Measurements from ENCODE around the gene STAG1. TPM values are rescaled to one million over a fixed set of nuclear protein-coding genes. Genes with fewer than 3 reads are reported as not detected.
"Not testable (repeated sequence)": the region's sequence is repeated elsewhere in the genome, so short reads cannot be mapped to it uniquely, and the experiment has no call there.

STAG1 gene
- total RNA-seq, 1 experiment from 2014 or later = 12.6 TPM

DNA sequence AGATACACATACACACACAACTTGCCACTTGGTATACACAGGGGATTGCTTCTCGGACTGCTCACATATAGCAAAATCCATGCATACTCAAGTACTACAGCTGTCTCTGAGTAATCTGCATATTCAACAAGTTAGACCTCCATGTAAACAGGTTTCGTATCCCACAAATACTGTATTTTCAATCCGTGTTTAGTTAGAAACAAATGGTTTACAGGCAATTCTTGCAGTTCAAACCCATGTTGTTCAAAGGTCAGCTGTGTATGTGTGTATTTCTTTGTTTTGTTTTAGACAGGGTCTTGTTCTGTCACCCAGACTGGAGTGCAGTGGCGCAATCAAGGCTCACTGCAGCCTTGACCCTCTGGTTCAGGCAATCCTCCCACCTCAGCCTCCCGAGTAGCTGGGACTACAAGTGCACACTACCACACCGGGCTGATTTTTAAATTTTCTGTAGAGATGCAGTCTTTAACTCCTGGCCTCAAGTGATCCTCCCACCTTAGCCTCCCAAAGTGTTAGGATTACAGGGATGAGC lies 253.2 kb downstream of the STAG1 start:
- no peak overlapping the region for H3K4me3 ChIP-seq (ENCODE audit: low read length)
- H3K27ac ChIP-seq (ENCODE audit: low read length) = no peak overlapping the region
- no peak overlapping the region for H2AFZ ChIP-seq (ENCODE audit: low read length)
- no peak overlapping the region for H3K4me2 ChIP-seq (ENCODE audit: low read depth, low read length, poor library complexity, severe bottlenecking)
- no peaks in the 10 kb centered on the region for H3K9me3 ChIP-seq (ENCODE audit: low read length)
- H3K4me1 ChIP-seq (ENCODE audit: low read length) = no peaks in the 10 kb centered on the region
- H3K79me2 ChIP-seq (ENCODE audit: low read length) = no peaks in the 10 kb centered on the region
- no peaks in the 10 kb centered on the region for H3K9me2 ChIP-seq (replicated peaks; ENCODE audit: insufficient read depth, low read length)
- no peak for DNase-seq
- H3K27me3 ChIP-seq (ENCODE audit: low read length) = no peaks in the 10 kb centered on the region
- H3K9ac ChIP-seq (ENCODE audit: low read length) = no peak overlapping the region
- no peaks in the 10 kb centered on the region for H4K20me1 ChIP-seq (ENCODE audit: insufficient read depth, low read depth, low read length)
- peaks cover 7% of the 10 kb centered on the region; the same call in 1 of the 2 replicates for H3K36me3 ChIP-seq (ENCODE audit: insufficient read depth, low read length)

DNA sequence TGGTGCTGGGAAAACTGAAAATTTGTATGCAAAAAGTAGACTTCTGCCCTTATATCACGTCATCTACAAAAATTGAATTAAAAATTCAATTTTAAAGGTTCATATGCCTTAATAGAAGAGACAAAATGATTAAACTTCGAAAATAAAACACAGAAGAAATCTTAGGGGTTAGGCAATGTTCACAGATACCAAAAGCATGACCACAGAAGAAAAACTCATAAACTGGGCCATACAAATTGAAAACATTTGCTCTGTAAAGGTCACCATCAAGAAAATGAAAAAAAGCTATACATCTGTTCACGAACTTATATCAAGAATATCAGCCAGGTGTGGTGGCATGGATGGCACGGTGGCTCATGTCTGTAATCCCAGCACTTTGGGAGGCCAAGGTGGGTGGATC lies 257.0 kb downstream of the STAG1 start:
- H3K36me3 ChIP-seq (ENCODE audit: insufficient read depth, low read length) = peaks cover 7% of the 10 kb centered on the region; the same call in 1 of the 2 replicates
- no peak overlapping the region for H3K4me3 ChIP-seq (ENCODE audit: low read length)
- H3K9me3 ChIP-seq (ENCODE audit: low read length) = peaks cover 3% of the 10 kb centered on the region; the same call in 1 of the 2 replicates
- H3K4me1 ChIP-seq (ENCODE audit: low read length) = no peaks in the 10 kb centered on the region
- no peak overlapping the region for H3K9ac ChIP-seq (ENCODE audit: low read length)
- no peaks in the 10 kb centered on the region for H3K27me3 ChIP-seq (ENCODE audit: low read length)
- H3K27ac ChIP-seq (ENCODE audit: low read length) = no peak overlapping the region
- no peaks in the 10 kb centered on the region for H4K20me1 ChIP-seq (ENCODE audit: insufficient read depth, low read depth, low read length)
- no peak overlapping the region for H2AFZ ChIP-seq (ENCODE audit: low read length)
- H3K79me2 ChIP-seq (ENCODE audit: low read length) = no peaks in the 10 kb centered on the region
- no peaks in the 10 kb centered on the region for H3K9me2 ChIP-seq (replicated peaks; ENCODE audit: insufficient read depth, low read length)
- no peak for DNase-seq
- H3K4me2 ChIP-seq (ENCODE audit: low read depth, low read length, poor library complexity, severe bottlenecking) = no peak overlapping the region

DNA sequence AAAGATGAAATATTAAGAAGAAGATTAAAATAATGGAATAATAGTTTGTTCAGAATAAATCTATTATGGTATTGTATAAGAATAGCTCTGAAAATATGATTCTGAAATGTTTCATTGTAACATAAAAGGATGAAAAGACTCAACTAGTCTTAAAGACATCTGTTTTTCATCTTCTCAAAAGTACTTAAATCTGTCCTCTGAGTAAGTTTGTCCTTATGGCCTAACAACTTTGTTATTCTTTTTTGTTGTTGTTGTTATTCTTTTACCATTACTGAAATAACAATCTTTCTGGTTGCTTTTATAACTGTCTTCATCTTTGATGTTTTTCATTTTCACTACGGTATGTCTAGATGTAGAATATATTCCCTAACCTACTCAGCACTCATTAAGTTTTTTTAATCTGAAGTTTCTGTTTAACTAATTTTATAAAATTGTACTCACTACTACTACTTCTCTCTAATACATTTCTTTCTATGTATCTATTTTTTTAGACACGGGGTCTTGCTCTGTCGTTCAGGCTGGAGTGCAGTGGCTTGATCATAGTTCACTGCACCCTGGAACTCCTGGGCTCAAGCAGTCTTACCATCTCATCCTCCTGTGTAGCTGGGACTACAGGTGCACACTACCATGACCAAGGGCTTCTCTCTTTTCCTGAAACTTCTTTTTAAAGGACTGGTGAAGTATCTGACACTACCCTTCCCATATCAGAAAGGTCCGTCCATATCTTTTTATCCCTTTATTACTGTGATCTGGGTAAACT lies 261.4 kb downstream of the STAG1 start:
- H3K9me3 ChIP-seq (ENCODE audit: low read length) = peaks cover 3% of the 10 kb centered on the region; the same call in 1 of the 2 replicates
- H3K27me3 ChIP-seq (ENCODE audit: low read length) = no peaks in the 10 kb centered on the region
- DNase-seq = no peak
- no peak overlapping the region for H3K27ac ChIP-seq (ENCODE audit: low read length)
- H3K9ac ChIP-seq (ENCODE audit: low read length) = no peak overlapping the region
- H3K4me3 ChIP-seq (ENCODE audit: low read length) = no peak overlapping the region
- H3K4me2 ChIP-seq (ENCODE audit: low read depth, low read length, poor library complexity, severe bottlenecking) = no peak overlapping the region
- H3K4me1 ChIP-seq (ENCODE audit: low read length) = no peaks in the 10 kb centered on the region
- peaks cover 7% of the 10 kb centered on the region; the same call in 1 of the 2 replicates for H3K36me3 ChIP-seq (ENCODE audit: insufficient read depth, low read length)
- H2AFZ ChIP-seq (ENCODE audit: low read length) = no peak overlapping the region
- H3K79me2 ChIP-seq (ENCODE audit: low read length) = no peaks in the 10 kb centered on the region
- no peaks in the 10 kb centered on the region for H4K20me1 ChIP-seq (ENCODE audit: insufficient read depth, low read depth, low read length)
- no peaks in the 10 kb centered on the region for H3K9me2 ChIP-seq (replicated peaks; ENCODE audit: insufficient read depth, low read length)

DNA sequence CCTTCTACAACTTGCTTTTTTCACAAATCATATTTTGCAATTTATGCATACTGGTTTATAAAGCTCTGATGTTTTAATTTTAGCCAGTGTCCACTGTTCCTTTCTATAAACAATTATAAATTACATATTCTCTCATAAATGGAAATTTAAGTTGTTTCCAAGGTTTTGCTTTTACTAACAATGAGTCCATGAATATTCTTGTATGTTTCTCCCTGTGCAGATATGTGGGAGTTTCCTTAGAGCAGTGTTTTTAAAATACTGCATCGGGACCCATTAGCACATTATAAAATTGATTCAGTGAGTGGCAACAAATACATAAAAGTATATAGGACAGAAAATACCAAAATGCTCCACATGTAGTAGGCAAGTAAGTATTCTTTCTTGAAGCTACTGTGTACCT lies 266.4 kb downstream of the STAG1 start:
- Histone ChIP-seq H3K9me3 (ENCODE audit: low read length) (no peaks in the 10 kb centered on the region), H3K27me3 (ENCODE audit: low read length) (no peaks in the 10 kb centered on the region), H3K27ac (ENCODE audit: low read length) (no peak overlapping the region), H2AFZ (ENCODE audit: low read length) (no peak overlapping the region), H3K36me3 (ENCODE audit: insufficient read depth, low read length) (no peaks in the 10 kb centered on the region), H3K9ac (ENCODE audit: low read length) (no peak overlapping the region), H3K4me3 (ENCODE audit: low read length) (no peak overlapping the region), H4K20me1 (ENCODE audit: insufficient read depth, low read depth, low read length) (no peaks in the 10 kb centered on the region), H3K9me2 (replicated peaks; ENCODE audit: insufficient read depth, low read length) (no peaks in the 10 kb centered on the region), H3K4me2 (ENCODE audit: low read depth, low read length, poor library complexity, severe bottlenecking) (no peak overlapping the region), H3K79me2 (ENCODE audit: low read length) (no peaks in the 10 kb centered on the region), H3K4me1 (ENCODE audit: low read length) (no peaks in the 10 kb centered on the region)
- DNase-seq = no peak

DNA sequence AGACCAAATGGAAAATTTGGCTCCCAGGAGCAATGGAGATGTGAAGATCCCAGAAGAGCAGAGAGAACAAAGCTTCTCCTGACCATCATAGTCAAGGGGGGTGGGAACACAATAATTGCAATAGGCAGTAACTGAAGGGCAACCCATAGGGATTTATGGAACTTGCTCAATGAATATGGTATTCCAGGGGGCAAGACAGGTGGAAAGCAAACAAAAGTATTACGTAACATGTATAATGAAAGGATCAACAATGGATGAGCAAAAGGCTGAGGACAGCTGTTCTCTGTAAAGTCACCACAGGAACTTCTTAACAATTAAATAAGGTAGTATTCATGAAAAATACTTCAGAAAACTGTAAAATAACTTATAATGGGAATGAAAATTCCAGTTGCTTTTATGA lies 275.9 kb downstream of the STAG1 start:
- Histone ChIP-seq H2AFZ (ENCODE audit: low read length) (no peak overlapping the region), H4K20me1 (ENCODE audit: insufficient read depth, low read depth, low read length) (no peaks in the 10 kb centered on the region), H3K36me3 (ENCODE audit: insufficient read depth, low read length) (no peaks in the 10 kb centered on the region; the same call in 1 of the 2 replicates), H3K4me1 (ENCODE audit: low read length) (no peaks in the 10 kb centered on the region), H3K9me3 (ENCODE audit: low read length) (no peaks in the 10 kb centered on the region), H3K27ac (ENCODE audit: low read length) (no peak overlapping the region), H3K4me3 (ENCODE audit: low read length) (no peak overlapping the region), H3K9ac (ENCODE audit: low read length) (no peak overlapping the region), H3K9me2 (replicated peaks; ENCODE audit: insufficient read depth, low read length) (no peaks in the 10 kb centered on the region), H3K79me2 (ENCODE audit: low read length) (no peaks in the 10 kb centered on the region), H3K4me2 (ENCODE audit: low read depth, low read length, poor library complexity, severe bottlenecking) (no peak overlapping the region), H3K27me3 (ENCODE audit: low read length) (no peaks in the 10 kb centered on the region)
- no peak for DNase-seq

DNA sequence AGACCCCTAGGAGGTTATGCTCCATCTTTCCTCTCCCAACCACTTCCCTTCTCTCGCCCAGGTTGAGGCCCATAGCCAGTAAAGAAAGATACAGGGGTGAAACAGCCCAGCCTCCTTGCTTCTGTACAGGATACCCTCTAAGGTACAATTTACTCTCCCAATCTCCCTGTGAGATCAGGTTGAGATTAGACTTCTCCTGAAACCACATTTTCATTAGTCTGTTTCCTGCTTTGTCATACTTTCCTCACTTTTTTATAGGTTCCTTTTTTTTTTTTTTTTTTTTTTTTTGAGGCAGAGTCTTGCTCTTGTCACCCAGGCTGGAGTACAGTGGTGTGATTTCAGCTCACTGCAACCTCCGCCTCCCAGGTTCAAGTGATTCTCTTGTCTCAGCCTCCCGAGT lies 277.3 kb downstream of the STAG1 start:
- not testable (repeated sequence) for H3K4me1 ChIP-seq (ENCODE audit: low read length); H3K9me3 ChIP-seq (ENCODE audit: low read length); H4K20me1 ChIP-seq (ENCODE audit: insufficient read depth, low read depth, low read length); H3K4me3 ChIP-seq (ENCODE audit: low read length); H3K9me2 ChIP-seq (replicated peaks; ENCODE audit: insufficient read depth, low read length); H3K79me2 ChIP-seq (ENCODE audit: low read length); H3K9ac ChIP-seq (ENCODE audit: low read length); H3K36me3 ChIP-seq (ENCODE audit: insufficient read depth, low read length); DNase-seq; H3K4me2 ChIP-seq (ENCODE audit: low read depth, low read length, poor library complexity, severe bottlenecking); H3K27me3 ChIP-seq (ENCODE audit: low read length); H2AFZ ChIP-seq (ENCODE audit: low read length); H3K27ac ChIP-seq (ENCODE audit: low read length)

DNA sequence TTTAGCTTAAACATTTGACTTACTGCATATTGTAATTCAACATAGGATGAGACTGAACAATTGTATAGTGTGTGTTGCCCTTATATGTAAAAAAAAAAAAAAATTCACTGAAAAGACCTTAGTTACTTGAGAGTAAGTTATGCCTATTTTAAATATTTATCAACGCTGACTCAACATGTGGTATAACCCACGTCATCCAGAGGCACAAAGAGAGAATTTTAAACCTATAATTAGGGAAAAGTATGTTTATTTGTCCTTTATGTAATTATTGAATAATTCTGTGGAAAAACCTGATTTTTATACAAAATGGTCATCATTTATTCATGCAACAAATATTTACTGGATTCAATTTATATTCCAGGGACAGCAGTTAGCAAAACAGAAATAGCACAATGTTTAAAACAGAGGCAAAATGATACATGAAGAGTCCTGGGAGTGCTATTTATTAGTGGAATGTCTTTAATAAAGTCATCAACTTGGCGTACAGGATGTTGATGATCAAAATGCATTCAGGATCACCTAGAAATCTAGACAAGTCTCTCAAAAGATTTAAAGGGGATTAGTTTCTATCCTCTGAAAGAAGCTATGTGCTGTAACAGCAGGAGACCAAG lies 278.4 kb downstream of the STAG1 start:
- Histone ChIP-seq H3K79me2 (ENCODE audit: low read length) (no peaks in the 10 kb centered on the region), H3K4me1 (ENCODE audit: low read length) (no peaks in the 10 kb centered on the region), H4K20me1 (ENCODE audit: insufficient read depth, low read depth, low read length) (no peaks in the 10 kb centered on the region), H3K9ac (ENCODE audit: low read length) (no peak overlapping the region), H3K9me2 (replicated peaks; ENCODE audit: insufficient read depth, low read length) (no peaks in the 10 kb centered on the region), H3K36me3 (ENCODE audit: insufficient read depth, low read length) (no peaks in the 10 kb centered on the region; the same call in 1 of the 2 replicates), H3K4me2 (ENCODE audit: low read depth, low read length, poor library complexity, severe bottlenecking) (no peak overlapping the region), H3K27ac (ENCODE audit: low read length) (no peak overlapping the region), H3K9me3 (ENCODE audit: low read length) (no peaks in the 10 kb centered on the region), H2AFZ (ENCODE audit: low read length) (no peak overlapping the region), H3K27me3 (ENCODE audit: low read length) (no peaks in the 10 kb centered on the region), H3K4me3 (ENCODE audit: low read length) (no peak overlapping the region)
- DNase-seq = no peak

DNA sequence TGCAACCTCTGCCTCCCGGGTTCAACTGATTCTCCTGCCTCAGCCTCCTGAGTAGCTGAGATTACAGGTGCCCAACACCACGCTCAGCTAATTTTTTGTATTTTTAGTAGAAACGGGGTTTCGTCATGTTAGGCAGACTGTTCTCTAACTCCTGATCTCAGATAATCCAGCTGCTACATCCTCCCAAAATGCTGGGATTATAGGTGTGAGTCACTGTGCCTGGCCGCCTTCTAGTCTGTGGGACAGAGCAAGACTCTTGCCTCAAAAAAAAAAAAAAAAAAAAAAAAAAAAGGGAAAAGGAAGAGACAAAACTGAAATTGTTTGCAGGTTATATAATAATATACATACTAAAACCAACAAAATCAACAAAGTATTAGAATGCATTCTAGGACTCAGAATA lies 286.9 kb downstream of the STAG1 start:
- H3K79me2 ChIP-seq (ENCODE audit: low read length) = no peaks in the 10 kb centered on the region
- no peaks in the 10 kb centered on the region for H3K9me2 ChIP-seq (replicated peaks; ENCODE audit: insufficient read depth, low read length)
- H3K9ac ChIP-seq (ENCODE audit: low read length) = no peak overlapping the region
- peaks cover 3% of the 10 kb centered on the region; the same call in 1 of the 2 replicates for H3K36me3 ChIP-seq (ENCODE audit: insufficient read depth, low read length)
- H3K27me3 ChIP-seq (ENCODE audit: low read length) = no peaks in the 10 kb centered on the region
- H3K4me1 ChIP-seq (ENCODE audit: low read length) = no peaks in the 10 kb centered on the region
- no peak for DNase-seq
- no peaks in the 10 kb centered on the region for H4K20me1 ChIP-seq (ENCODE audit: insufficient read depth, low read depth, low read length)
- H3K4me3 ChIP-seq (ENCODE audit: low read length) = no peak overlapping the region
- peaks cover 4% of the 10 kb centered on the region; the same call in 1 of the 2 replicates for H3K9me3 ChIP-seq (ENCODE audit: low read length)
- no peak overlapping the region for H3K27ac ChIP-seq (ENCODE audit: low read length)
- no peak overlapping the region for H2AFZ ChIP-seq (ENCODE audit: low read length)
- no peak overlapping the region for H3K4me2 ChIP-seq (ENCODE audit: low read depth, low read length, poor library complexity, severe bottlenecking)
